Mucosa of descending colon (tissue), 3 donors: ENCODE results near the gene ZNF248. TPM values are rescaled to one million over a fixed set of nuclear protein-coding genes. Genes with fewer than 3 reads are reported as not detected.

ENCODE experiments used
- ATAC-seq: fragments of 200-7000 bp; cut with Tn5 transposase; one replicate; pipeline ENCODE4 v1.9.1; 2020; ENCODE audit warnings: mild to moderate bottlenecking, moderate library complexity
- DNase-seq, 3 donors: peaks; one replicate each; pipeline ENCODE4 v3.0.0-alpha.2; 2020
- H3K36me3 ChIP-seq: fragments of 200-600 bp; one replicate; pipeline ENCODE4 v1.8.0; 2021; ENCODE audit warnings: low read depth, mild to moderate bottlenecking
- H3K4me1 ChIP-seq: fragments of 200-600 bp; one replicate; pipeline ENCODE4 v1.8.0; 2021; ENCODE audit warnings: low read depth, mild to moderate bottlenecking
- H3K4me3 ChIP-seq: fragments of 200-600 bp; one replicate; pipeline ENCODE4 v1.8.0; 2021; ENCODE audit warnings: mild to moderate bottlenecking
- H3K9me3 ChIP-seq: fragments of 200-600 bp; one replicate; pipeline ENCODE4 v1.8.0; 2021; ENCODE audit warnings: mild to moderate bottlenecking
- intact Hi-C, 2 donors: fragments of 100-400 bp; cut with DNase I in 1 of 2; cut with micrococcal nuclease in 1 of 2; formaldehyde crosslinking; loops; one replicate each; pipeline versions ENCODE4 v1.11.0 to v1.11.1; 2022; cut with DNase I, micrococcal nuclease
- total RNA-seq, 3 donors: library from RNA; stranded (reverse); fragmentation: NEBNext Ultra II Directional in 2 of 3; extraction: Animal tissue kit (Norgen Biotek cat#: 25700) in 2 of 3; gene quantifications; one replicate each; pipeline versions ENCODE4 v1.2.1 to v1.2.4, GENCODE V29; 2021 to 2023
- TF ChIP-seq, protein P1 (sequence below): fragments of 200-600 bp; IDR thresholded peaks from one replicate; pipeline ENCODE4 v1.8.0; 2022; ENCODE audit warnings: antibody characterized with exemption, mild to moderate bottlenecking
- donor health status: DM: no; HTN: no; CAD: no; lungs with moderate emphysema.
- donor health status: DM: no; HTN: no; CAD: no.
- donor health status: DM: no; HTN: yes; CAD: no.

Gene ZNF248
- total RNA-seq, 3 donors from 2014 or later = 10.0 to 36.6 (median 11.6) TPM

GRCh38 chr10:37854626-37855025 lies 2.8 kb downstream of the ZNF248 start:
- intact Hi-C loops = no loop called here
- Histone ChIP-seq H3K9me3 (no peaks in the 10 kb centered on the region), H3K36me3 (no peaks in the 10 kb centered on the region), H3K4me1 (peaks cover 15% of the 10 kb centered on the region), H3K4me3 (no peak overlapping the region)
- TF ChIP-seq, protein P1, sequence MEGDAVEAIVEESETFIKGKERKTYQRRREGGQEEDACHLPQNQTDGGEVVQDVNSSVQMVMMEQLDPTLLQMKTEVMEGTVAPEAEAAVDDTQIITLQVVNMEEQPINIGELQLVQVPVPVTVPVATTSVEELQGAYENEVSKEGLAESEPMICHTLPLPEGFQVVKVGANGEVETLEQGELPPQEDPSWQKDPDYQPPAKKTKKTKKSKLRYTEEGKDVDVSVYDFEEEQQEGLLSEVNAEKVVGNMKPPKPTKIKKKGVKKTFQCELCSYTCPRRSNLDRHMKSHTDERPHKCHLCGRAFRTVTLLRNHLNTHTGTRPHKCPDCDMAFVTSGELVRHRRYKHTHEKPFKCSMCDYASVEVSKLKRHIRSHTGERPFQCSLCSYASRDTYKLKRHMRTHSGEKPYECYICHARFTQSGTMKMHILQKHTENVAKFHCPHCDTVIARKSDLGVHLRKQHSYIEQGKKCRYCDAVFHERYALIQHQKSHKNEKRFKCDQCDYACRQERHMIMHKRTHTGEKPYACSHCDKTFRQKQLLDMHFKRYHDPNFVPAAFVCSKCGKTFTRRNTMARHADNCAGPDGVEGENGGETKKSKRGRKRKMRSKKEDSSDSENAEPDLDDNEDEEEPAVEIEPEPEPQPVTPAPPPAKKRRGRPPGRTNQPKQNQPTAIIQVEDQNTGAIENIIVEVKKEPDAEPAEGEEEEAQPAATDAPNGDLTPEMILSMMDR = no peak
- no peak for DNase-seq
- ATAC-seq = no peak

- no peak for DNase-seq
- intact Hi-C loops = no loop called here
- Histone ChIP-seq H3K9me3 (peaks cover 2% of the 10 kb centered on the region), H3K4me3 (no peak overlapping the region), H3K36me3 (no peaks in the 10 kb centered on the region), H3K4me1 (no peaks in the 10 kb centered on the region)
- ATAC-seq = no peak
- TF ChIP-seq, protein P1 = no peak
Measured at GRCh38 chr10:37844644-37845043, 12.8 kb downstream of the ZNF248 start.

DNA sequence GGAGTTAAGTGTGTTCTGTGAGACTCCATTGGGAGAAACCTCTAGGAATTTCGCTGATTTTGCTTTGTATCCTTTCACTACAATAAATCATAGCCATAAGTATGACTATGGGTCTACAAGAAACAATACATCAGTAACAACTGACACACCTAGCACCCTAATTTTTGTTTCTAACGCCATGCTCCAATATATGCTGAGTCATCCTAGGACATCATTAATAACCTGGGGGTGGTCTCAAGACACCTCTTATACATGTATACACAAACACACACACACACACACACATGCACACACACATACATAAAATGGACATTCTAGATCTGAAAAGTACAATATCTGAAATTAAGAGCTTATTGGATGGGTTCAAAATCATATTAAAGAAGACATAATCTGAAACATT lies 18.2 kb downstream of the ZNF248 start:
- intact Hi-C loops = no loop called here
- no peak overlapping the region for H3K4me3 ChIP-seq
- peaks cover 11% of the 10 kb centered on the region for H3K9me3 ChIP-seq
- ATAC-seq (no peak), DNase-seq (no peak)
- no peaks in the 10 kb centered on the region for H3K36me3 ChIP-seq
- TF ChIP-seq, protein P1 = no peak
- H3K4me1 ChIP-seq = no peaks in the 10 kb centered on the region

- ATAC-seq (no peak), DNase-seq (no peak)
- H3K9me3 ChIP-seq = peaks cover 74% of the 10 kb centered on the region
- intact Hi-C loops = no loop called here
- no peak overlapping the region for H3K4me3 ChIP-seq
- H3K36me3 ChIP-seq = peaks cover 22% of the 10 kb centered on the region
- TF ChIP-seq, protein P1 = no peak
- H3K4me1 ChIP-seq = no peaks in the 10 kb centered on the region
Measured at GRCh38 chr10:37831495-37832333, 25.7 kb downstream of the ZNF248 start.

GRCh38 chr10:37826806-37827205 lies 30.6 kb downstream of the ZNF248 start:
- peaks cover 70% of the 10 kb centered on the region for H3K9me3 ChIP-seq
- TF ChIP-seq, protein P1 = no peak
- ATAC-seq = no peak
- intact Hi-C loops = no loop called here
- no peaks in the 10 kb centered on the region for H3K4me1 ChIP-seq
- H3K4me3 ChIP-seq = no peak overlapping the region
- H3K36me3 ChIP-seq = peaks cover 5% of the 10 kb centered on the region
- no peak for DNase-seq
